T-helper 1 cell treated with Interleukin-12 subunit alpha and Interleukin-12 subunit beta and Interleukin-4 antibody, amounts not matched to agents 30 μg/mL and 1 μg/mL, for 36 hours (primary cell): ENCODE data around the gene PCK2.

Experiments used
- H3K27ac Mint-ChIP-seq: one replicate; pipeline ENCODE4 v1.8.0; 2021; ENCODE audit warnings: mild to moderate bottlenecking, mixed read lengths
- H3K27me3 Mint-ChIP-seq: one replicate; pipeline ENCODE4 v1.8.0; 2021; ENCODE audit warnings: low read depth, mixed read lengths
- H3K36me3 Mint-ChIP-seq: one replicate; pipeline ENCODE4 v1.8.0; 2021; ENCODE audit warnings: low read depth, mixed read lengths
- H3K4me1 Mint-ChIP-seq: one replicate; pipeline ENCODE4 v1.8.0; 2021; ENCODE audit warnings: low read depth, mixed read lengths
- H3K4me3 Mint-ChIP-seq: one replicate; pipeline ENCODE4 v1.8.0; 2021; ENCODE audit warnings: mild to moderate bottlenecking, moderate library complexity, mixed read lengths
- H3K9me3 Mint-ChIP-seq: one replicate; pipeline ENCODE4 v1.8.0; 2021; ENCODE audit warnings: mixed read lengths

PCK2 gene

DNA sequence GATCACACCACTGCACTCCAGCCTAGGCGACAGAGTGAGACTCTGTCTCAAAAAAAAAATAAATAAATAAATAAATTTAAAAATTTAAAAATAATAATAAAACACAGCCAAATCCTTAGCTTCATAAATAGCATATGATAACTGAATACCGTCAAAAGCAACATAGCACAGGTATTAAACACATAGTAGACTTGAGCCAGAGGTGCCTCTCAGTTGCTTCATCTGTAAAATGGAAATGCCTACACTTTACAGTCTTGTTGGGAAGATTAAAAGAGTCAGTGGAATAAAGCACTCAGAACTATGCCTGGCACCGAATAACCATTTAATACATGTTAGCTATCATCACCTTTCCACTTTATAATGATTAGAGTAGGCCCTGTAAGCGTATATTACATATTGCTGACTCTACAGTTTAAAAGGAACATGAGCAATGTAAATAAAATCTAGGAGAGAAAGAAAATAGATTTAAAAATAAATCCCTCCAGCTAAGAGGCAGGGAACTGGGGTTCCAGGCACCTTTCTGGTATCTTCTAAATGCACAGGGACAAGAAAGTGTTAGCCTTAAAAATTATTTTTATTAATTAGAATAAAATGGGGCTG lies 12.7 kb downstream of the PCK2 start:
- Mint-ChIP-seq H3K36me3 (peaks cover 31% of the 10 kb centered on the region), H3K4me1 (peaks cover 27% of the 10 kb centered on the region), H3K4me3 (no peak overlapping the region), H3K27ac (no peak overlapping the region), H3K9me3 (peaks cover 3% of the 10 kb centered on the region), H3K27me3 (no peaks in the 10 kb centered on the region)

DNA sequence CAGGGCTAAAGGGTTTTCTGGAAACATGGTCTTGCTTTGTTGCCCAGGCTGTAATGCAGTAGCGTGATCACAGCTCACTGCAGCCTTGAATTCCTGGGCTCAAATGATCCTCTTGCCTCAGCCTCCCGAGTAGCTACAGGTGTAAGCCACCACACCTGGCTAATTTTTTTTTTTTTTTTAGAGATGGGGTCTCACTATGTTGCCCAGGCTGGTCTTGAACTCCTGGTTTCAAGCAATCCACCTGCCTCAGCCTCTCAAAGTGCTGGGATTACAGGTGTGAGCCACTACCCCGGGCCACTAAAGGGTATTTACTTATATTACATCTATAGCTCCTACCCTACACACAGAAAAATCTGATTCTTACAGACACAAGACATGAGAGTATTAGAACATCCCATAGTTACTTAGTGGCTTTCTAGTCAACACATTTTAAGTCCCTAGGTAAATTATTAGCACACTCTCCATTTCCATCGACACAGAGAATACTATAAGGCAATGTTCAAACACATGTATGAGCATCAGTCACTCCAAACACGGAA lies 14.3 kb downstream of the PCK2 start:
- peaks cover 29% of the 10 kb centered on the region for H3K4me1 Mint-ChIP-seq
- no peaks in the 10 kb centered on the region for H3K27me3 Mint-ChIP-seq
- H3K27ac Mint-ChIP-seq, result peak overlapping the region; percentile 96
- H3K9me3 Mint-ChIP-seq, result peaks cover 3% of the 10 kb centered on the region
- peaks cover 19% of the 10 kb centered on the region for H3K36me3 Mint-ChIP-seq
- peak overlapping the region; percentile 25 for H3K4me3 Mint-ChIP-seq

DNA sequence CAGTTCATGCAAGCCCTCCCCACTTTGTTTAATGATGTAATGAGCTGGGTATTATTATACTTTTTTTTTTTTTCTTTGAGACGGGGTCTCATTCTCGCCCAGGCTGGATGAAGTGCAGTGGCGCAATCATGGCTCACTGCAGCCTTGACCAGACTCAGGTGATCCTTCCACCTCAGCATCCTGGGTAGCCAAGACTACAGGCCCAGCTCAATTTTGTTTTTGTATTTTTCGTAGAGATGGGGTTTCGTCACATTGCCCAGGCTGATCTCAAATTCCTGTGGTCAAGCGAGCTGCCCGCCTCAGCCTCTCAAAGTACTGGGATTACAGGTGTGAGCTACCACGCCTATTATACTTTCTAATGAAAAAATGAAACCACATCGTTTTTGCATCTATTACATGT lies 15.9 kb downstream of the PCK2 start:
- Mint-ChIP-seq H3K4me3 (no peak overlapping the region), H3K27ac (no peak overlapping the region), H3K9me3 (no peaks in the 10 kb centered on the region), H3K36me3 (peaks cover 8% of the 10 kb centered on the region), H3K4me1 (peaks cover 29% of the 10 kb centered on the region), H3K27me3 (no peaks in the 10 kb centered on the region)

GRCh38 chr14:24110523-24110922 lies 16.4 kb downstream of the PCK2 start:
- H3K4me3 Mint-ChIP-seq, result no peak overlapping the region
- H3K27me3 Mint-ChIP-seq, result no peaks in the 10 kb centered on the region
- H3K4me1 Mint-ChIP-seq, result peaks cover 29% of the 10 kb centered on the region

GRCh38 chr14:24113379-24113800 lies 19.3 kb downstream of the PCK2 start:
- peaks cover 26% of the 10 kb centered on the region for H3K36me3 Mint-ChIP-seq
- peak overlapping the region; percentile 100 for H3K27ac Mint-ChIP-seq
- H3K4me3 Mint-ChIP-seq, result peak overlapping the region; percentile 98
- H3K9me3 Mint-ChIP-seq, result no peaks in the 10 kb centered on the region
- H3K27me3 Mint-ChIP-seq, result no peaks in the 10 kb centered on the region
- H3K4me1 Mint-ChIP-seq, result peaks cover 35% of the 10 kb centered on the region

More at GRCh38 chr14:24110523-24110922, 16.4 kb downstream of the PCK2 start:
- no peak overlapping the region for H3K27ac Mint-ChIP-seq
- peaks cover 10% of the 10 kb centered on the region for H3K36me3 Mint-ChIP-seq
- H3K9me3 Mint-ChIP-seq, result no peaks in the 10 kb centered on the region

GRCh38 chr14:24113801-24114531 lies 19.9 kb downstream of the PCK2 start:
- H3K9me3 Mint-ChIP-seq, result no peaks in the 10 kb centered on the region
- H3K27me3 Mint-ChIP-seq, result no peaks in the 10 kb centered on the region
- H3K36me3 Mint-ChIP-seq, result peaks cover 31% of the 10 kb centered on the region
- H3K4me3 Mint-ChIP-seq, result peak overlapping the region; percentile 98
- H3K27ac Mint-ChIP-seq, result peak overlapping the region; percentile 100
- peaks cover 32% of the 10 kb centered on the region for H3K4me1 Mint-ChIP-seq

DNA sequence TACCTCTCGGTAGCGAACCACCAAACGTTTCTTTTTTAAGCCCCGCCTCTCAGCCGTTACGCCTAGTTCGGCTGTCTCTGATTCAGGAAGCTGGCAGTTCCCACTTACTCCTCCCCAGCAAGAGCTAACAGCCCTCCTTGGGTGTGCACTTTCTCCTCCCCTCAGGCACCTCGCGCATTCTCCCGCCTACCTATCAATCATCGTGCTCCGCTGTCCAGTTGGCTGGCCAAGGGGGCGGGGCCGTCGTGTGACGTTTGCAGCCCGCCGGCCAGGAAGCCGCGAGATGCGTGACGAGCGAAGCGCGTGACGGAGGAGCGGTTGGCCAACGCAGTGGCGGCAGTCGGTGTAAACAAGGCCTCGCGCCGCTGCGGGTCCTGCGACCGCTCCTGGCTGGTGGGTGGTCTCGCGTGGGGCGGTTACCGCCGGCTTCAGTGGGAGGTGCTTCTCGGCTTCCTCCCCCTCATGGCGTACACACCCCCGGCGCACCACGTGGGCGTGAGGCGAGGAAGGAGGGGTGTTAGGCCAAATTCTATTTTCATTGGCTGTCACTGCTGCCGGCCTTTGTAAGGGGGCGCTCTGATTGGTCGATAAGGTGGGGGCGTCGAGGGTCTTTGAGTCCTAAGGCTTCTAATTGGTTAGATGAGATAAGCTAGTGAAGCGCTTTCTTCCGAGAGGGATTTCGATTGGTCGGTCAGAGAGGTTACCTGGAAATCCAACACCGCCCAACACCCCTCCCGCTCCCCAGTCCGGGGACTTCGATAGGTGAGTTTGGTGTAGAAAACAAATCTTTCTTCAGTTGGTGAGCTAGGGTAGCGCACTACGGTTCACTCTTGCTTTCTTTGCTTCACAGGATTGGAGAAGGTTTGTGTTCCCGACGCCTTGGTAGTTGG lies 20.7 kb downstream of the PCK2 start, which contains the start of the genes DCAF11 and NRL:
Gene DCAF11, plus strand, starts transcription at position 246 of the 890 bp plus-strand sequence. CDS start 818 bp downstream, outside the sequence.
Gene NRL, minus strand, starts transcription at position 418 of the 890 bp plus-strand sequence. CDS start 32,101 bp downstream, outside the sequence.
- H3K27ac Mint-ChIP-seq, result peak within 1 kb of the TSS; percentile 100
- H3K4me1 Mint-ChIP-seq, result peaks cover 34% of the 10 kb centered on the region
- H3K27me3 Mint-ChIP-seq, result no peaks in the 10 kb centered on the region
- H3K4me3 Mint-ChIP-seq, result peak within 1 kb of the TSS; percentile 98
- H3K9me3 Mint-ChIP-seq, result no peaks in the 10 kb centered on the region
- H3K36me3 Mint-ChIP-seq, result peaks cover 38% of the 10 kb centered on the region

- Mint-ChIP-seq H3K27ac (peak overlapping the region; percentile 100), H3K36me3 (peaks cover 39% of the 10 kb centered on the region), H3K9me3 (no peaks in the 10 kb centered on the region), H3K4me3 (peak overlapping the region; percentile 98), H3K4me1 (peaks cover 33% of the 10 kb centered on the region), H3K27me3 (no peaks in the 10 kb centered on the region)
Observed at GRCh38 chr14:24115422-24116127, 21.5 kb downstream of the PCK2 start.

DNA sequence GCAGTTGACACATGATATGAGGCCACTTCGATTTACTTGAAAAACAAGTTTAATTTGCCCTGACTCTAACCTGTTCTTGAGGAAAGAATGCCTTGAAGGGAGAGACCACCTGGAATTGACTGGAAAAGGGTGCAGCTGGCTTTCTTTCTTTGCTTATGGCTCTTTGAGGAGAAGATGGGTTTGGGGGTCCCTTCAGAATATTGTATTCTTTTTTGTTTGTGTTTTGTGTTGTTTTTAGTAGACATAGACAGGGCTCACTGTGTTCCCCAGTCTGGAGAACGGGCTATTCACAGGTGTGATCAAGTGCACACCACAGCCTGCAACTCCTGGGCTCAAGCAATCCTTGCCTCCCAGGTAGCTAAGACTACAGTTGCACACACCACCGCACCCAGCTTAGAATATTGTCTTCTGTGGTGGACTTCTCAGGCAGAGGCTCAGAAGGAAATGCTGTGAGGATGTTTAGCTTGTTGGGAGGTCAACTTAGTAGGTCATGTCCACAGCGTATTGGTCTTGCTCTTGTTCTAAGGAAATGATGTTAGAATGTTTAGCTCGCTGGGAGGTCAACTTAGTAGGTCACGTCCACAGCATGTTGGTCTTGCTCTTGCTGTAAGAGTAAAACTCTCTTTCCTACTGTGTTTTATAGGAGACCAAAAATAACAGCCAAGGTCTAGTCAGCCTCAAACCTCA lies 22.2 kb downstream of the PCK2 start:
- peaks cover 45% of the 10 kb centered on the region for H3K36me3 Mint-ChIP-seq
- H3K4me3 Mint-ChIP-seq, result peak overlapping the region; percentile 98

DNA sequence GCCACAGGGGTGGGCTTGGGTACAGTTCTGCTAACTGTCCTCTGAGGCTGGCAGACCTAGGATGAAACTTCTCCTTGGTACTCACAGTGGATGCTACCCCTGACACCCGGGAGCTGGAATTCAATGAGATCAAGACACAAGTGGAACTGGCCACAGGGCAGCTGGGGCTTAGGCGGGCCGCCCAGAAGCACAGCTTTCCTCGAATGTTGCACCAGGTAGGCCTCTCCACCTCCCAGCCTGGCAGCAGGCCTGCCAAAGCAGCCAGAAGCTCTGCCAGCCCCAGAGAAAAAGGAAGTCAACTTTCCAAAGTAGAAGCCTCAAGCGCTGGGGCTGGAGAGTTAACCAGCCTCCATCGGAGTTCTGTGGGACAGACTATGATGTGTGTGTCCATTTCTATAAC lies 23.1 kb downstream of the PCK2 start:
- Mint-ChIP-seq H3K4me1 (peaks cover 27% of the 10 kb centered on the region), H3K27me3 (no peaks in the 10 kb centered on the region), H3K9me3 (no peaks in the 10 kb centered on the region), H3K4me3 (no peak overlapping the region), H3K27ac (no peak overlapping the region), H3K36me3 (peaks cover 50% of the 10 kb centered on the region)

More for the DNA sequence above, 22.2 kb downstream of the PCK2 start:
- Mint-ChIP-seq H3K27ac (peak overlapping the region; percentile 52), H3K27me3 (no peaks in the 10 kb centered on the region), H3K4me1 (peaks cover 27% of the 10 kb centered on the region), H3K9me3 (no peaks in the 10 kb centered on the region)

GRCh38 chr14:24119691-24120090 lies 25.6 kb downstream of the PCK2 start:
- no peaks in the 10 kb centered on the region for H3K9me3 Mint-ChIP-seq
- H3K4me1 Mint-ChIP-seq, result peaks cover 29% of the 10 kb centered on the region
- no peak overlapping the region for H3K4me3 Mint-ChIP-seq
- H3K36me3 Mint-ChIP-seq, result peaks cover 60% of the 10 kb centered on the region
- H3K27ac Mint-ChIP-seq, result no peak overlapping the region
- no peaks in the 10 kb centered on the region for H3K27me3 Mint-ChIP-seq

- Mint-ChIP-seq H3K4me1 (peaks cover 24% of the 10 kb centered on the region), H3K27ac (no peak overlapping the region), H3K4me3 (no peak overlapping the region), H3K36me3 (peaks cover 55% of the 10 kb centered on the region), H3K9me3 (no peaks in the 10 kb centered on the region), H3K27me3 (no peaks in the 10 kb centered on the region)
Observed at GRCh38 chr14:24121210-24121609, 27.1 kb downstream of the PCK2 start.

DNA sequence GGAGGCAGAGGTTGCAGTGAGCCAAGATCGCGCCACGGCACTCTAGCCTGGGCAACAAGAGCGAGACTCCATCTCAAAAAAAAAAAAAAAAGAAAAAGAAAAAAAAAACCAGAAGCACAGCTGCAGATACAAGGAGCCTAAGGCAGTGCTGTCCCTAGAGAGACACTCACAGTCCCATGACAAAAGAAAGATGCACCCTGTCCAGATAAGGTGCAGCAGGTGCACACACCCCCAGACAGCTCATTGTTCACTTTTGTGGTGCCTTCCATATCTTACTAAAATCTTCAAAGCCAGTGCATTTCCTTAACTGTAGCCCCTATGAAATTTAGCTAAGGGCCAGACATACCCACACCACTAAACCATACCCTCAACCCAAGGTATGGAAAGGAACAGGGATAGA lies 28.3 kb downstream of the PCK2 start:
- Mint-ChIP-seq H3K9me3 (no peaks in the 10 kb centered on the region), H3K27me3 (no peaks in the 10 kb centered on the region), H3K27ac (no peak overlapping the region), H3K4me3 (no peak overlapping the region), H3K4me1 (peaks cover 15% of the 10 kb centered on the region), H3K36me3 (peaks cover 45% of the 10 kb centered on the region)
